Measurements from ENCODE around the gene ZMPSTE24.

ZMPSTE24 gene

DNA sequence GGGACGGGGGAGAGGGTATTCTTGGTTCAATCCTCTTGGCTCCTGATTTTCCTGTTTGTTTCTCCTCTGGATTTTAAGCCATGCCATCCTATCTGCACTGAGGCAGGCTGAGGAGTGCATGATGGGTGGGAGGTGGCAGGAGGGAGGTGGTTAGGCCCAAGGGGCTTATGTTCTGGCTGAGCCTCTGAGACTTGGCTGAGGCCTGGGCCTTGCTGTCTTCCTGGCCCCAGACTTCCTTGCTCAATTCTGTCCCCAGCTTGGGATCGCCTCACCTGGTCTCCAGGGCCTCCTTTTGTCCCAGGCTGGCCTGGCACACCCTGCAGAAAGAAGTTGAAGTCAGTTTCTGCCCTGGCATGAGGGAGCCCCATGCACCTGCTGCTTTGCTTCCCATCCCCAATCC, 47.8 kb downstream of the ZMPSTE24 start:
- H3K27ac ChIP-seq (ENCODE audit: low read depth, low read length): no peak overlapping the region
- no peak overlapping the region for H3K4me2 ChIP-seq (ENCODE audit: low read length)
- H3K9me3 ChIP-seq (ENCODE audit: control insufficient read depth, insufficient read depth, low read length): no peaks in the 10 kb centered on the region
- H3K36me3 ChIP-seq (ENCODE audit: control insufficient read depth, low read length): no peaks in the 10 kb centered on the region
- TF ChIP-seq EZH2phosphoT487 (IDR thresholded peaks at IDR 0.05; ENCODE audit: borderline replicate concordance, low read length): no peak
- TF ChIP-seq, protein P1, sequence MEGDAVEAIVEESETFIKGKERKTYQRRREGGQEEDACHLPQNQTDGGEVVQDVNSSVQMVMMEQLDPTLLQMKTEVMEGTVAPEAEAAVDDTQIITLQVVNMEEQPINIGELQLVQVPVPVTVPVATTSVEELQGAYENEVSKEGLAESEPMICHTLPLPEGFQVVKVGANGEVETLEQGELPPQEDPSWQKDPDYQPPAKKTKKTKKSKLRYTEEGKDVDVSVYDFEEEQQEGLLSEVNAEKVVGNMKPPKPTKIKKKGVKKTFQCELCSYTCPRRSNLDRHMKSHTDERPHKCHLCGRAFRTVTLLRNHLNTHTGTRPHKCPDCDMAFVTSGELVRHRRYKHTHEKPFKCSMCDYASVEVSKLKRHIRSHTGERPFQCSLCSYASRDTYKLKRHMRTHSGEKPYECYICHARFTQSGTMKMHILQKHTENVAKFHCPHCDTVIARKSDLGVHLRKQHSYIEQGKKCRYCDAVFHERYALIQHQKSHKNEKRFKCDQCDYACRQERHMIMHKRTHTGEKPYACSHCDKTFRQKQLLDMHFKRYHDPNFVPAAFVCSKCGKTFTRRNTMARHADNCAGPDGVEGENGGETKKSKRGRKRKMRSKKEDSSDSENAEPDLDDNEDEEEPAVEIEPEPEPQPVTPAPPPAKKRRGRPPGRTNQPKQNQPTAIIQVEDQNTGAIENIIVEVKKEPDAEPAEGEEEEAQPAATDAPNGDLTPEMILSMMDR (IDR thresholded peaks at IDR 0.05; ENCODE audit: low read depth, low read length, poor library complexity, severe bottlenecking): no peak
- H3K79me2 ChIP-seq (ENCODE audit: control insufficient read depth, low read length): no peaks in the 10 kb centered on the region
- no peaks in the 10 kb centered on the region for H3K9me2 ChIP-seq (replicated peaks; ENCODE audit: control insufficient read depth, low read length)
- H3K27me3 ChIP-seq (ENCODE audit: control insufficient read depth, low read length): no peaks in the 10 kb centered on the region
- no peak overlapping the region for H3K4me3 ChIP-seq (ENCODE audit: low read length)
- no peaks in the 10 kb centered on the region for H3F3A ChIP-seq (ENCODE audit: control insufficient read depth, insufficient read depth)
- H4K20me1 ChIP-seq (ENCODE audit: control insufficient read depth, insufficient read depth, low read depth, low read length): no peaks in the 10 kb centered on the region
- H3K4me1 ChIP-seq (ENCODE audit: control insufficient read depth, low read length): no peaks in the 10 kb centered on the region

DNA sequence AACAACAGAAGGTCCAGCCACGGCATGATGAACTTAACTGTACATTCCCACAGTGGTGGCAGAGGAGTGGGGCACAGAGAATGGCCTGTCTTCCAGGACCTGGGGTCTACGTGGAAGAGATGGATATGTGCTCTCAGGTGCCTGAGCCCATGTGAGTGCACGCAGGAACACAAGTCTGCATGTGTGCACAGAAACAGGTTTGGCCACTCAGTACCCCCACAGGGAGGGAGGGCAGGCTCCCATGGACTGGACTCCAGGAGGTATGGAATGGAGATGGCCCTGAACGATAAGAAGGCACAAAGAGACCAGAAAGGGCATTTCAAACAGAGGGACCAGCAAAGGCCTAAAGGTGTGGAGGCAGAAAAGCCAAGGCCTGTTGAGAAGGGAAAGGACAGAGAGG, 48.3 kb downstream of the ZMPSTE24 start:
- Histone ChIP-seq H3K4me1 (ENCODE audit: control insufficient read depth, low read length) (no peaks in the 10 kb centered on the region), H3K27ac (ENCODE audit: low read depth, low read length) (no peak overlapping the region), H3K9me3 (ENCODE audit: control insufficient read depth, insufficient read depth, low read length) (no peaks in the 10 kb centered on the region), H3K9me2 (replicated peaks; ENCODE audit: control insufficient read depth, low read length) (no peaks in the 10 kb centered on the region), H4K20me1 (ENCODE audit: control insufficient read depth, insufficient read depth, low read depth, low read length) (no peaks in the 10 kb centered on the region), H3F3A (ENCODE audit: control insufficient read depth, insufficient read depth) (no peaks in the 10 kb centered on the region), H3K79me2 (ENCODE audit: control insufficient read depth, low read length) (no peaks in the 10 kb centered on the region), H3K27me3 (ENCODE audit: control insufficient read depth, low read length) (no peaks in the 10 kb centered on the region), H3K4me3 (ENCODE audit: low read length) (no peak overlapping the region), H3K36me3 (ENCODE audit: control insufficient read depth, low read length) (no peaks in the 10 kb centered on the region), H3K4me2 (ENCODE audit: low read length) (no peak overlapping the region)
- TF ChIP-seq, protein P1 (IDR thresholded peaks at IDR 0.05; ENCODE audit: low read depth, low read length, poor library complexity, severe bottlenecking): no peak
- no peak for TF ChIP-seq EZH2phosphoT487 (IDR thresholded peaks at IDR 0.05; ENCODE audit: borderline replicate concordance, low read length)

DNA sequence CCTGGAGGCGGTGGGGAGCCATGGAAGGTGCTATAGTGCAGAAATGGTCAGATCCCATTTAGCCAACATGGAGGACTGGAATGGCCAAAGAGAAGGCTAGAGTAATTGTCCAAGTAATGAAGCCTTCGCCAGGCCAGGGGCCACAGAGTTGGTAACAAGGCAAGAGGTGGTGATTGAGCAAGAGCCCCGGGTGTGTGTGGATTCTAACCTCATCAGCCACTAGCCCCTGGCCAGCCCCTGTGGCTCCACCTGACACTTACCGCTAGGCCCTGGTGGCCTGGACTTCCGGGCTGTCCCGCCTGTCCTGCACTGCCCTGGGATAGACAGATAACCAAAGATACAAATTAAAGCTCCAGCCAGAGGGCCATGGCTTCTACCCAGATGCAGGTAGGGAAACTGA, 49.1 kb downstream of the ZMPSTE24 start:
- H3K9me2 ChIP-seq (replicated peaks; ENCODE audit: control insufficient read depth, low read length): no peaks in the 10 kb centered on the region
- H4K20me1 ChIP-seq (ENCODE audit: control insufficient read depth, insufficient read depth, low read depth, low read length): no peaks in the 10 kb centered on the region
- H3K79me2 ChIP-seq (ENCODE audit: control insufficient read depth, low read length): no peaks in the 10 kb centered on the region
- H3K36me3 ChIP-seq (ENCODE audit: control insufficient read depth, low read length): no peaks in the 10 kb centered on the region
- no peak for TF ChIP-seq EZH2phosphoT487 (IDR thresholded peaks at IDR 0.05; ENCODE audit: borderline replicate concordance, low read length)
- H3K9me3 ChIP-seq (ENCODE audit: control insufficient read depth, insufficient read depth, low read length): no peaks in the 10 kb centered on the region
- no peak overlapping the region for H3K4me3 ChIP-seq (ENCODE audit: low read length)
- H3F3A ChIP-seq (ENCODE audit: control insufficient read depth, insufficient read depth): no peaks in the 10 kb centered on the region
- H3K27me3 ChIP-seq (ENCODE audit: control insufficient read depth, low read length): no peaks in the 10 kb centered on the region
- no peak overlapping the region for H3K4me2 ChIP-seq (ENCODE audit: low read length)
- H3K4me1 ChIP-seq (ENCODE audit: control insufficient read depth, low read length): peaks cover 6% of the 10 kb centered on the region
- no peak overlapping the region for H3K27ac ChIP-seq (ENCODE audit: low read depth, low read length)

DNA sequence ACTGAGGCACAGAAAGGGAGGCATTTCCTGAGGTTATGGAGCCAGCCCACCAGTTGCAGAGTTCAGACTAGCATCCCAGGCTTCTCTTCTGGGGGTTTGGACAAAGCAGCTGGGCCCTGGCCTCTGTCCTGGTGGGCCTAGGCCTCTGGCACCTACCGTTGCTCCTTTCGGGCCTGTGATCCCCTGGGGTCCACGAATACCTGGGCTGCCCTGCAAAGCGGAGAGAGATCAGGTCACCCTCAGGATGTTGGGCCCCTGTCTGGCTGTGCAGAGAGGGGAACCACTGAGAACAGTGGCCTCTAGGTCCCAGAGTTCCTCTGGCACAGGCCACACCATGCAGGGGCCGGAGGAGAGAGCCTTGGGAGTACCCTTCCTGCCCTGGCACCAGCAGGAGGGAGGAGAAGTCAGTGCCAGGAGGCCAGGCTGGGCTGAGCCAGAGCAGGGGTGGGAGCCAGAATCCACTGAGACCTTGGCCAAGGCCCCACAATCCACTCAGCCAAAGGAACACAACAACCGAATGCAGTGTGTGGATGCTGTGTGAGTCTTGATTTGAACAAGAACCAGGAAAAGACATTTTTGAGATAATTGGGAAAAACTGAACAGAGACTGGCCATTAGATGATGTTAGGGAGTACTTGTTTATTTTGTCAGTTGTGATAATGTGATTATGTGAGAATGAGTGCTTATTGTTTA, 50.1 kb downstream of the ZMPSTE24 start:
- H3K27ac ChIP-seq (ENCODE audit: low read depth, low read length): no peak overlapping the region
- H3K4me1 ChIP-seq (ENCODE audit: control insufficient read depth, low read length): peaks cover 15% of the 10 kb centered on the region
- H3K9me3 ChIP-seq (ENCODE audit: control insufficient read depth, insufficient read depth, low read length): no peaks in the 10 kb centered on the region
- no peaks in the 10 kb centered on the region for H3K9me2 ChIP-seq (replicated peaks; ENCODE audit: control insufficient read depth, low read length)
- no peaks in the 10 kb centered on the region for H3F3A ChIP-seq (ENCODE audit: control insufficient read depth, insufficient read depth)
- TF ChIP-seq EZH2phosphoT487 (IDR thresholded peaks at IDR 0.05; ENCODE audit: borderline replicate concordance, low read length): no peak
- TF ChIP-seq, protein P1 (IDR thresholded peaks at IDR 0.05; ENCODE audit: low read depth, low read length, poor library complexity, severe bottlenecking): no peak
- H3K4me3 ChIP-seq (ENCODE audit: low read length): no peak overlapping the region
- H3K79me2 ChIP-seq (ENCODE audit: control insufficient read depth, low read length): no peaks in the 10 kb centered on the region
- no peak overlapping the region for H3K4me2 ChIP-seq (ENCODE audit: low read length)
- no peaks in the 10 kb centered on the region for H3K27me3 ChIP-seq (ENCODE audit: control insufficient read depth, low read length)
- H3K36me3 ChIP-seq (ENCODE audit: control insufficient read depth, low read length): no peaks in the 10 kb centered on the region
- H4K20me1 ChIP-seq (ENCODE audit: control insufficient read depth, insufficient read depth, low read depth, low read length): no peaks in the 10 kb centered on the region
